HL-60 (cell line): ENCODE data around the gene FAM13C.

Experiments used
- CTCF ChIP-seq: IDR thresholded peaks from one replicate; pipeline ENCODE4 v1.5.1; 2011; ENCODE audit warnings: low read length, control low read depth, inconsistent platforms; ENCODE audit not compliant: insufficient read depth
- GABPA ChIP-seq: IDR thresholded peaks from 2 replicates; pipeline ENCODE4 v1.6.1; 2012; ENCODE audit warnings: low read depth
- POLR2AphosphoS5 ChIP-seq: IDR thresholded peaks from 2 replicates; pipeline ENCODE4 v1.6.1; 2012; ENCODE audit warnings: low read depth
- SPI1 ChIP-seq: IDR thresholded peaks from 2 replicates; pipeline ENCODE4 v1.6.1; 2012; ENCODE audit warnings: low read depth, mild to moderate bottlenecking, borderline replicate concordance

GRCh38 chr10:59276919-59277318 is 85.4 kb downstream of the FAM13C start:
- TF ChIP-seq SPI1 (no peak), GABPA (no peak), CTCF (no peak), POLR2AphosphoS5 (no peak)
